ENCODE results near the gene DICER1. TPM values are rescaled to one million over a fixed set of nuclear protein-coding genes. Genes with fewer than 3 reads are reported as not detected.

Gene DICER1
- total RNA-seq, 4 donors from 2014 or later = 54.5 to 94.8 (median 83.8) TPM

GRCh38 chr14:95068521-95068920, 88.8 kb downstream of the DICER1 start:
- peaks cover 0 to 9% of the 10 kb centered on the region in 2 donors for H3K27me3 ChIP-seq
- H3K36me3 ChIP-seq = no peaks in the 10 kb centered on the region
- no peak overlapping the region for H3K27ac ChIP-seq
- 79 to 80% methylated on average over 8 of the region's 8 CpGs for WGBS, 2 donors
- H3K9me3 ChIP-seq = no peaks in the 10 kb centered on the region
- no peaks in the 10 kb centered on the region for H3K4me1 ChIP-seq
- H3K4me3 ChIP-seq = no peak overlapping the region
- TF ChIP-seq POLR2A (IDR thresholded peaks at IDR 0.05) (no peak), EP300 (IDR thresholded peaks at IDR 0.05) (no peak)
- TF ChIP-seq, protein P1, sequence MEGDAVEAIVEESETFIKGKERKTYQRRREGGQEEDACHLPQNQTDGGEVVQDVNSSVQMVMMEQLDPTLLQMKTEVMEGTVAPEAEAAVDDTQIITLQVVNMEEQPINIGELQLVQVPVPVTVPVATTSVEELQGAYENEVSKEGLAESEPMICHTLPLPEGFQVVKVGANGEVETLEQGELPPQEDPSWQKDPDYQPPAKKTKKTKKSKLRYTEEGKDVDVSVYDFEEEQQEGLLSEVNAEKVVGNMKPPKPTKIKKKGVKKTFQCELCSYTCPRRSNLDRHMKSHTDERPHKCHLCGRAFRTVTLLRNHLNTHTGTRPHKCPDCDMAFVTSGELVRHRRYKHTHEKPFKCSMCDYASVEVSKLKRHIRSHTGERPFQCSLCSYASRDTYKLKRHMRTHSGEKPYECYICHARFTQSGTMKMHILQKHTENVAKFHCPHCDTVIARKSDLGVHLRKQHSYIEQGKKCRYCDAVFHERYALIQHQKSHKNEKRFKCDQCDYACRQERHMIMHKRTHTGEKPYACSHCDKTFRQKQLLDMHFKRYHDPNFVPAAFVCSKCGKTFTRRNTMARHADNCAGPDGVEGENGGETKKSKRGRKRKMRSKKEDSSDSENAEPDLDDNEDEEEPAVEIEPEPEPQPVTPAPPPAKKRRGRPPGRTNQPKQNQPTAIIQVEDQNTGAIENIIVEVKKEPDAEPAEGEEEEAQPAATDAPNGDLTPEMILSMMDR (IDR thresholded peaks at IDR 0.05) = no peak
- DNase-seq (ENCODE audit: low spot score in 2 of 2) = no peak

GRCh38 chr14:95068080-95068479, 89.2 kb downstream of the DICER1 start:
- Histone ChIP-seq H3K27ac (no peak overlapping the region), H3K4me1 (no peaks in the 10 kb centered on the region), H3K27me3 (peaks cover 0 to 9% of the 10 kb centered on the region in 2 donors), H3K36me3 (no peaks in the 10 kb centered on the region), H3K4me3 (no peak overlapping the region), H3K9me3 (no peaks in the 10 kb centered on the region)
- DNase-seq (ENCODE audit: low spot score in 2 of 2) = no peak
- TF ChIP-seq, protein P1 (IDR thresholded peaks at IDR 0.05) = no peak
- TF ChIP-seq EP300 (IDR thresholded peaks at IDR 0.05) (no peak), POLR2A (IDR thresholded peaks at IDR 0.05) (no peak)
- WGBS, 2 donors = 57 to 67% methylated on average over 10 of the region's 10 CpGs

DNA sequence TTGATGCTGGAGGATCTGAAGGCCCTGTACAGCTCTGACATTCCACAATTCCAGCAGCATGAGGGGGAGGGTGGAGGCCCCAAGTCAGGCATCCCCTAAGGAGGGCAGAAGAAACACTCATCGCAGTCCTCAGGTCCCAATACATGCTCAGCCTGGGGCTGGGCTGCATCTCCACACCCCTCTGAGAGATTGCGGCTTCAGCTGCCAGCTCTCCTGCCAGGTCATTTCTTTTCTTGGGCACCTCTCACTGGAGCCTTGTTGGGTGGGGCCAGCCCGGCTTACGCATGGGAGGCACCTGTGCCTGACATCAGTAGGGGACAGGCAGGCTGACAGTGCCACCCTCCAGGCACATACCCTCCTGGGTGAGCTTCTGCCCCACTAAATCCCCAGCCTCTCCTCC, 89.8 kb downstream of the DICER1 start:
- H3K4me1 ChIP-seq = no peaks in the 10 kb centered on the region
- H3K36me3 ChIP-seq = no peaks in the 10 kb centered on the region
- 93 to 94% methylated on average over 4 of the region's 4 CpGs for WGBS, 2 donors
- peaks cover 0 to 9% of the 10 kb centered on the region in 2 donors for H3K27me3 ChIP-seq
- TF ChIP-seq EP300 (IDR thresholded peaks at IDR 0.05) (no peak), POLR2A (IDR thresholded peaks at IDR 0.05) (no peak)
- TF ChIP-seq, protein P1 (IDR thresholded peaks at IDR 0.05) = no peak
- H3K9me3 ChIP-seq = no peaks in the 10 kb centered on the region
- no peak overlapping the region for H3K27ac ChIP-seq
- no peak overlapping the region for H3K4me3 ChIP-seq
- no peak for DNase-seq (ENCODE audit: low spot score in 2 of 2)

GRCh38 chr14:95066427-95066986, 90.8 kb downstream of the DICER1 start:
- no peaks in the 10 kb centered on the region for H3K4me1 ChIP-seq
- WGBS, 2 donors = 96 to 97% methylated on average over 4 of the region's 4 CpGs
- H3K27me3 ChIP-seq = peaks cover 0 to 5% of the 10 kb centered on the region in 2 donors
- H3K9me3 ChIP-seq = no peaks in the 10 kb centered on the region
- TF ChIP-seq, protein P1 (IDR thresholded peaks at IDR 0.05) = no peak
- TF ChIP-seq POLR2A (IDR thresholded peaks at IDR 0.05) (no peak), EP300 (IDR thresholded peaks at IDR 0.05) (no peak)
- DNase-seq (ENCODE audit: low spot score in 2 of 2) = no peak
- H3K36me3 ChIP-seq = no peaks in the 10 kb centered on the region
- no peak overlapping the region for H3K4me3 ChIP-seq
- H3K27ac ChIP-seq = no peak overlapping the region

GRCh38 chr14:95065411-95065810, 91.9 kb downstream of the DICER1 start:
- WGBS, 2 donors = 55 to 63% methylated on average over 2 of the region's 2 CpGs
- no peaks in the 10 kb centered on the region for H3K36me3 ChIP-seq
- H3K27ac ChIP-seq = no peak overlapping the region
- H3K9me3 ChIP-seq = no peaks in the 10 kb centered on the region
- H3K4me3 ChIP-seq = no peak overlapping the region
- no peaks in the 10 kb centered on the region for H3K27me3 ChIP-seq
- TF ChIP-seq, protein P1 (IDR thresholded peaks at IDR 0.05) = no peak
- no peak for TF ChIP-seq POLR2A (IDR thresholded peaks at IDR 0.05)
- TF ChIP-seq EP300 (IDR thresholded peaks at IDR 0.05) = no peak
- DNase-seq (ENCODE audit: low spot score in 2 of 2) = no peak
- no peaks in the 10 kb centered on the region for H3K4me1 ChIP-seq
